WTC11 (cell line): ENCODE data around the gene MTF2. TPM values are rescaled to one million over a fixed set of nuclear protein-coding genes. Genes with fewer than 3 reads are reported as not detected.

ENCODE experiments used
- ATAC-seq: fragments of 200-7000 bp; cut with Tn5 transposase; 2 replicates; pipeline ENCODE4 v1.10.0; 2021; ENCODE audit warnings: mild to moderate bottlenecking, moderate library complexity
- CTCF ChIA-PET: fragments of 300-600 bp; sonication (Branson Sonifier 250); formaldehyde crosslinking; loops from one replicate; lab custom pipeline; 2021; ENCODE audit warnings: antibody characterized with exemption; lab: Charles Lee
- POLR2A ChIA-PET: fragments of 350-600 bp; sonication (Branson Sonifier 250); formaldehyde crosslinking; loops from one replicate; lab custom pipeline; 2021; ENCODE audit warnings: antibody characterized with exemption; lab: Charles Lee
- DNase-seq: peaks from one replicate; pipeline ENCODE4 v3.0.0; 2021; ENCODE audit warnings: low spot score
- H3K27ac Mint-ChIP-seq: 2 replicates; pipeline ENCODE4 v1.8.0; 2021; ENCODE audit warnings: mixed read lengths
- H3K27me3 Mint-ChIP-seq: 2 replicates; pipeline ENCODE4 v1.8.0; 2021; ENCODE audit warnings: low read depth, mild to moderate bottlenecking, moderate library complexity, mixed read lengths
- H3K36me3 Mint-ChIP-seq: 2 replicates; pipeline ENCODE4 v1.8.0; 2021; ENCODE audit warnings: mixed read lengths
- H3K4me1 Mint-ChIP-seq: 2 replicates; pipeline ENCODE4 v1.8.0; 2022; ENCODE audit warnings: mixed read lengths
- H3K4me3 Mint-ChIP-seq: 2 replicates; pipeline ENCODE4 v1.8.0; 2021; ENCODE audit warnings: mild to moderate bottlenecking, moderate library complexity, mixed read lengths
- H3K9me3 Mint-ChIP-seq: 2 replicates; pipeline ENCODE4 v1.8.0; 2021; ENCODE audit warnings: mixed read lengths
- ERG ChIP-seq: fragments of 250-450 bp; sonication (Bioruptor Pico); IDR thresholded peaks from 2 replicates; pipeline ENCODE4 v1.8.0; 2021; ENCODE audit warnings: mild to moderate bottlenecking
- FOXP1 ChIP-seq: sonication (generic); formaldehyde crosslinking; IDR thresholded peaks from 2 replicates; pipeline ENCODE4 v1.8.0; 2022; ENCODE audit warnings: missing genetic modification reagents, mild to moderate bottlenecking, moderate library complexity, borderline replicate concordance
- IRF2 ChIP-seq: sonication (generic); formaldehyde crosslinking; IDR thresholded peaks from 2 replicates; pipeline ENCODE4 v1.8.0; 2022; ENCODE audit warnings: low read depth, missing genetic modification reagents, borderline replicate concordance
- MLX ChIP-seq: sonication (generic); formaldehyde crosslinking; IDR thresholded peaks from 2 replicates; pipeline ENCODE4 v1.8.1; 2023; ENCODE audit warnings: mild to moderate bottlenecking, missing genetic modification reagents, moderate library complexity
- SOX15 ChIP-seq: fragments of 250-450 bp; sonication (Bioruptor Pico); IDR thresholded peaks from 2 replicates; pipeline ENCODE4 v1.9.0; 2021; ENCODE audit warnings: mild to moderate bottlenecking
- SP1 ChIP-seq: sonication (generic); formaldehyde crosslinking; conservative IDR thresholded peaks from 2 replicates; pipeline ENCODE4 v1.8.1; 2022; ENCODE audit warnings: missing genetic modification reagents
- TCF7 ChIP-seq: sonication (generic); formaldehyde crosslinking; IDR thresholded peaks from 2 replicates; pipeline ENCODE4 v1.8.0; 2022; ENCODE audit warnings: mild to moderate bottlenecking, low read depth, missing genetic modification reagents, moderate library complexity
- ZNF138 ChIP-seq: sonication (generic); formaldehyde crosslinking; conservative IDR thresholded peaks from 2 replicates; pipeline ENCODE4 v1.8.1; 2022; ENCODE audit warnings: mild to moderate bottlenecking, moderate library complexity, missing genetic modification reagents
- ZNF317 ChIP-seq: sonication (generic); formaldehyde crosslinking; IDR thresholded peaks from 2 replicates; pipeline ENCODE4 v1.8.1; 2023; ENCODE audit warnings: low read depth, mild to moderate bottlenecking, moderate library complexity, missing genetic modification reagents, borderline replicate concordance
- ZNF423 ChIP-seq: fragments of 250-450 bp; sonication (Bioruptor Pico); IDR thresholded peaks from 2 replicates; pipeline ENCODE4 v2.1.2; 2022; ENCODE audit warnings: mild to moderate bottlenecking, moderate library complexity
- ZNF532 ChIP-seq: fragments of 250-450 bp; sonication (Bioruptor Pico); IDR thresholded peaks from 2 replicates; pipeline ENCODE4 v1.9.0; 2021; ENCODE audit warnings: mild to moderate bottlenecking, borderline replicate concordance
- ZNF671 ChIP-seq: fragments of 250-450 bp; sonication (Bioruptor Pico); IDR thresholded peaks from 2 replicates; pipeline ENCODE4 v1.8.0; 2021; ENCODE audit warnings: mild to moderate bottlenecking
- total RNA-seq: library from RNA; stranded (reverse); gene quantifications from 3 replicates; pipeline ENCODE4 v1.2.3, GENCODE V29; 2021
- TF ChIP-seq, protein P1 (sequence below): sonication (generic); formaldehyde crosslinking; IDR thresholded peaks from 2 replicates; pipeline ENCODE4 v1.8.0; 2023; ENCODE audit warnings: missing genetic modification reagents, mild to moderate bottlenecking, borderline replicate concordance
- TF ChIP-seq, protein P2 (sequence below): sonication (generic); formaldehyde crosslinking; IDR thresholded peaks from 2 replicates; pipeline ENCODE4 v1.8.0; 2022; ENCODE audit warnings: mild to moderate bottlenecking, missing genetic modification reagents

Gene MTF2
- total RNA-seq, 1 experiment from 2014 or later: 111 TPM

DNA sequence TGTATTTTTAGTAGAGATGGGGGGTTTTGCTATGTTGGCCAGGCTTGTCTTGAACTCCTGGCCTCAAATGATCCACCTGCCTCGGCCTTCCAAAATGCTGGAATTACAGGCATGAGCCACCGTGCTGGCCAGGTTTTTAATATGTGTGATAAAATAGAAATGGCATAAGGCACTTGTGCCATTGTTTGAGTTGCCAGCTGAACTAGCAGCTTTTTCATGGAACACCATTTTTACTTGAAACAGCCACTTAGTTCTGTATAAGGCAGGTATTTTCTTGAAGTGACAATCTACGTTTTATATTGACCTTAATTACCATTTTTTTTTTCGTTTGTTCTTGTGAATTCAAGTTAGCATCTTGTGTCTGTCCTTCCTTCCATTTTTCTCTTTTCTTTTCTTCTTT, 28.3 kb downstream of the MTF2 start (continued):
- TF ChIP-seq ERG (CRISPR knock-in tag): no peak

DNA sequence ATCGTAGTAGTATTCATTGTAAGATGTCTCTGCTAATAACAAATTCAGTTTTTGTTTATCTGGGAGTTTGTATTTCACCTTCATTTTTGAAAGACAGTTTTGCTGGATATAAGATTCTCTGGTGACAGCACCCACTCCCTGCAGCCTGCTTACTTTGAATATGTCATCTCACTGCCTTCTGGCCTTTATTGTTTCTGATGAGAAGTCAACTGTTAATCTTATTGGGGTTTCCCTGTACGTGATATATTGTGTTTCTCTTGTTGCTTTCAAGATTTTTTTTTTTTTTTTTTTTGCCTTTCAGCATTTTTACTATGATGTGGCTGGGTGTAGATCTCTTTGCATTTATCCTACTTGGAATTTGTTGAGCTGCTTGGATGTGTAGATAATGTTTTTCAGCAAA, 29.3 kb downstream of the MTF2 start:
- DNase-seq (no peak), ATAC-seq (no peak)
- ChIA-PET POLR2A (interaction anchor here (0.5 kb wide), 1 partner anchor 434 kb away, joined by 5 read pairs; no protein-coding TSS in a partner anchor), CTCF (no interaction called here)
- Mint-ChIP-seq H3K27me3 (no peaks in the 10 kb centered on the region), H3K36me3 (peaks cover 35% of the 10 kb centered on the region), H3K27ac (no peak overlapping the region), H3K4me3 (no peak overlapping the region), H3K9me3 (no peaks in the 10 kb centered on the region), H3K4me1 (peaks cover 42% of the 10 kb centered on the region)
- TF ChIP-seq, protein P1, sequence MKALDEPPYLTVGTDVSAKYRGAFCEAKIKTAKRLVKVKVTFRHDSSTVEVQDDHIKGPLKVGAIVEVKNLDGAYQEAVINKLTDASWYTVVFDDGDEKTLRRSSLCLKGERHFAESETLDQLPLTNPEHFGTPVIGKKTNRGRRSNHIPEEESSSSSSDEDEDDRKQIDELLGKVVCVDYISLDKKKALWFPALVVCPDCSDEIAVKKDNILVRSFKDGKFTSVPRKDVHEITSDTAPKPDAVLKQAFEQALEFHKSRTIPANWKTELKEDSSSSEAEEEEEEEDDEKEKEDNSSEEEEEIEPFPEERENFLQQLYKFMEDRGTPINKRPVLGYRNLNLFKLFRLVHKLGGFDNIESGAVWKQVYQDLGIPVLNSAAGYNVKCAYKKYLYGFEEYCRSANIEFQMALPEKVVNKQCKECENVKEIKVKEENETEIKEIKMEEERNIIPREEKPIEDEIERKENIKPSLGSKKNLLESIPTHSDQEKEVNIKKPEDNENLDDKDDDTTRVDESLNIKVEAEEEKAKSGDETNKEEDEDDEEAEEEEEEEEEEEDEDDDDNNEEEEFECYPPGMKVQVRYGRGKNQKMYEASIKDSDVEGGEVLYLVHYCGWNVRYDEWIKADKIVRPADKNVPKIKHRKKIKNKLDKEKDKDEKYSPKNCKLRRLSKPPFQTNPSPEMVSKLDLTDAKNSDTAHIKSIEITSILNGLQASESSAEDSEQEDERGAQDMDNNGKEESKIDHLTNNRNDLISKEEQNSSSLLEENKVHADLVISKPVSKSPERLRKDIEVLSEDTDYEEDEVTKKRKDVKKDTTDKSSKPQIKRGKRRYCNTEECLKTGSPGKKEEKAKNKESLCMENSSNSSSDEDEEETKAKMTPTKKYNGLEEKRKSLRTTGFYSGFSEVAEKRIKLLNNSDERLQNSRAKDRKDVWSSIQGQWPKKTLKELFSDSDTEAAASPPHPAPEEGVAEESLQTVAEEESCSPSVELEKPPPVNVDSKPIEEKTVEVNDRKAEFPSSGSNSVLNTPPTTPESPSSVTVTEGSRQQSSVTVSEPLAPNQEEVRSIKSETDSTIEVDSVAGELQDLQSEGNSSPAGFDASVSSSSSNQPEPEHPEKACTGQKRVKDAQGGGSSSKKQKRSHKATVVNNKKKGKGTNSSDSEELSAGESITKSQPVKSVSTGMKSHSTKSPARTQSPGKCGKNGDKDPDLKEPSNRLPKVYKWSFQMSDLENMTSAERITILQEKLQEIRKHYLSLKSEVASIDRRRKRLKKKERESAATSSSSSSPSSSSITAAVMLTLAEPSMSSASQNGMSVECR (CRISPR knock-in tag): no peak
- TF ChIP-seq TCF7 (no peak), ZNF317 (CRISPR knock-in tag) (peak; percentile 77), MLX (CRISPR knock-in tag) (no peak), SP1 (CRISPR knock-in tag) (no peak), IRF2 (CRISPR knock-in tag) (no peak), ZNF138 (CRISPR knock-in tag) (no peak)

- ChIA-PET CTCF (interaction anchor here (0.6 to 1.3 kb wide), 2 partner anchors 16 to 147 kb away, joined by 3 read pairs; no protein-coding TSS in a partner anchor), POLR2A (interaction anchor here (1.1 kb wide), 1 partner anchor 31 kb away, joined by 3 read pairs; no protein-coding TSS in a partner anchor)
- no peak overlapping the region for H3K4me3 Mint-ChIP-seq
- H3K36me3 Mint-ChIP-seq: peaks cover 32% of the 10 kb centered on the region
- H3K4me1 Mint-ChIP-seq: peaks cover 42% of the 10 kb centered on the region
- DNase-seq: no peak
- H3K9me3 Mint-ChIP-seq: no peaks in the 10 kb centered on the region
- no peak for TF ChIP-seq FOXP1 (CRISPR knock-in tag)
- TF ChIP-seq ZNF423: no peak
- TF ChIP-seq ZNF671: no peak
- no peak for TF ChIP-seq IRF2 (CRISPR knock-in tag)
- TF ChIP-seq, protein P2, sequence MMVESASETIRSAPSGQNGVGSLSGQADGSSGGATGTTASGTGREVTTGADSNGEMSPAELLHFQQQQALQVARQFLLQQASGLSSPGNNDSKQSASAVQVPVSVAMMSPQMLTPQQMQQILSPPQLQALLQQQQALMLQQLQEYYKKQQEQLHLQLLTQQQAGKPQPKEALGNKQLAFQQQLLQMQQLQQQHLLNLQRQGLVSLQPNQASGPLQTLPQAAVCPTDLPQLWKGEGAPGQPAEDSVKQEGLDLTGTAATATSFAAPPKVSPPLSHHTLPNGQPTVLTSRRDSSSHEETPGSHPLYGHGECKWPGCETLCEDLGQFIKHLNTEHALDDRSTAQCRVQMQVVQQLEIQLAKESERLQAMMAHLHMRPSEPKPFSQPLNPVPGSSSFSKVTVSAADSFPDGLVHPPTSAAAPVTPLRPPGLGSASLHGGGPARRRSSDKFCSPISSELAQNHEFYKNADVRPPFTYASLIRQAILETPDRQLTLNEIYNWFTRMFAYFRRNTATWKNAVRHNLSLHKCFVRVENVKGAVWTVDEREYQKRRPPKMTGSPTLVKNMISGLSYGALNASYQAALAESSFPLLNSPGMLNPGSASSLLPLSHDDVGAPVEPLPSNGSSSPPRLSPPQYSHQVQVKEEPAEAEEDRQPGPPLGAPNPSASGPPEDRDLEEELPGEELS: no peak
- no peak for TF ChIP-seq ZNF532 (CRISPR knock-in tag)
- TF ChIP-seq SOX15 (CRISPR knock-in tag): no peak
- H3K27me3 Mint-ChIP-seq: no peaks in the 10 kb centered on the region
- ATAC-seq: 0 out of 2 replicates have a peak, but pooled peaks have one; percentile 20
- peak overlapping the region; percentile 71 for H3K27ac Mint-ChIP-seq
Measured at GRCh38 chr1:93109578-93109977, 30.5 kb downstream of the MTF2 start.
